HepG2 (cell line): ENCODE measurements around the gene UBR3. TPM values are rescaled to one million over a fixed set of nuclear protein-coding genes. Genes with fewer than 3 reads are reported as not detected.
"Not testable (repeated sequence)": the region's sequence is repeated elsewhere in the genome, so short reads cannot be mapped to it uniquely, and the experiment has no call there.

ENCODE experiments used
- ATAC-seq: fragments of 200-7000 bp; cut with Tn5 transposase; 3 replicates; pipeline ENCODE4 v1.9.1; 2020; ENCODE audit warnings: mild to moderate bottlenecking, moderate library complexity
- BruUV-seq: library from RNA; stranded (reverse); fragments of 400-500 nt; replicated peaks from 2 replicates; lab custom pipeline; 2021; lab: Mats Ljungman, UMichigan
- CTCF ChIA-PET: fragments of 300-600 bp; formaldehyde crosslinking; extraction: SDS; loops from one replicate; lab custom pipeline; 2021; ENCODE audit warnings: low total read pairs, inconsistent platforms, low intra/inter-chr PET ratio; lab: Yijun Ruan, JAX
- POLR2A ChIA-PET: fragments of 350-600 bp; sonication (Branson Sonifier 250); formaldehyde crosslinking; loops from one replicate; lab custom pipeline; 2020; ENCODE audit warnings: antibody characterized with exemption, inconsistent platforms; lab: Yijun Ruan, JAX
- DNase-seq: peaks from one replicate; pipeline ENCODE4 v3.0.0-alpha.2; 2015; ENCODE audit warnings: low spot score
- FAIRE-seq: peaks from 3 replicates; lab custom pipeline; 2011; peaks lifted over from hg19 to GRCh38; lab: Jason Lieb, UNC
- H2AFZ ChIP-seq: one replicate; pipeline ENCODE4 v1.6.1; 2011; ENCODE audit warnings: low read length, inconsistent platforms
- H3K27ac ChIP-seq: fragments of 300-600 bp; 3 replicates; pipeline ENCODE4 v1.8.0; 2011; ENCODE audit warnings: mixed run types, mild to moderate bottlenecking, mixed read lengths, low read length, inconsistent platforms; ENCODE audit not compliant: insufficient read depth; ENCODE audit errors: extremely low read length
- H3K27me3 ChIP-seq, 2 experiments: fragments of 200-600 bp in 1 of 2; 2 replicates in 1 of 2; 3 replicates in 1 of 2; pipeline versions ENCODE4 v1.6.0 to v1.8.0; 2011; ENCODE audit warnings: low read length in 2 of 2, mild to moderate bottlenecking in 2 of 2, moderate library complexity in 2 of 2, inconsistent platforms in 1 of 2; ENCODE audit not compliant: insufficient read depth in 2 of 2, control insufficient read depth in 1 of 2
- H3K36me3 ChIP-seq, 2 experiments: fragments of 200-600 bp in 1 of 2; replicated peaks in 1 of 2; 2 replicates in 1 of 2; 3 replicates in 1 of 2; pipeline versions ENCODE4 v1.5.1 to v1.8.0; 2011; ENCODE audit warnings: low read length in 2 of 2, inconsistent platforms in 1 of 2; ENCODE audit not compliant: insufficient read depth in 2 of 2, control insufficient read depth in 1 of 2
- H3K4me1 ChIP-seq: 2 replicates; pipeline ENCODE4 v1.5.1; 2012; ENCODE audit warnings: low read length, inconsistent platforms; ENCODE audit not compliant: insufficient read depth
- H3K4me2 ChIP-seq: 2 replicates; pipeline ENCODE4 v1.6.0; 2011; ENCODE audit warnings: low read depth, low read length, inconsistent platforms
- H3K4me3 ChIP-seq, 3 experiments: fragments of 200-600 bp in 1 of 3; sonication (generic), shearing (Covaris generic) in 1 of 3; replicated peaks in 1 of 3; 2 replicates each; pipeline ENCODE4 v1.5.1; 2011 to 2016; ENCODE audit warnings: low read length in 3 of 3, inconsistent platforms in 2 of 3, low read depth in 2 of 3, mild to moderate bottlenecking in 2 of 3, control low read depth in 1 of 3, mixed read lengths in 1 of 3; ENCODE audit not compliant: insufficient read depth in 1 of 3
- H3K79me2 ChIP-seq: one replicate; pipeline ENCODE4 v1.6.1; 2011; ENCODE audit warnings: low read length, inconsistent platforms; ENCODE audit not compliant: insufficient read depth
- H3K9ac ChIP-seq: 2 replicates; pipeline ENCODE4 v1.6.0; 2011; ENCODE audit warnings: mild to moderate bottlenecking, low read depth, low read length, inconsistent platforms; ENCODE audit not compliant: insufficient read depth
- H3K9me3 ChIP-seq: 2 replicates; pipeline ENCODE4 v1.5.1; 2012; ENCODE audit warnings: mild to moderate bottlenecking, low read length
- H4K20me1 ChIP-seq: 2 replicates; pipeline ENCODE4 v1.6.0; 2011; ENCODE audit warnings: inconsistent platforms, mild to moderate bottlenecking, low read length, moderate library complexity; ENCODE audit not compliant: insufficient read depth
- MTF1 ChIP-seq: sonication (generic); formaldehyde crosslinking; IDR thresholded peaks from 2 replicates; pipeline ENCODE4 v1.5.0; 2020; ENCODE audit warnings: missing genetic modification reagents
- PREB ChIP-seq: sonication (generic); formaldehyde crosslinking; IDR thresholded peaks from 2 replicates; pipeline ENCODE4 v1.4.0; 2020; ENCODE audit warnings: missing genetic modification reagents
- whole genome bisulfite sequencing: methylation state at CpG from one replicate; pipeline ENCODE4 v1.1.6; 2017; ENCODE audit warnings: low lambda C conversion rate; 5-methylcytosine and 5-hydroxymethylcytosine counted together
- in situ Hi-C: cut with HindIII; loops from 2 replicates; pipeline ENCODE4 v1.10.0; 2017; ENCODE audit warnings: low pct_unique_long_range_greater_than_20kb; ENCODE audit not compliant: extremely low pct_ligation_motif_present
- intact Hi-C: fragments of 100-400 bp; cut with micrococcal nuclease; formaldehyde crosslinking; loops from one replicate; pipeline ENCODE4 v1.10.0; 2022; ENCODE audit not compliant: unreplicated experiment
- polyA plus RNA-seq, 8 experiments: library from polyadenylated mRNA; depleted of rRNA in 3 of 8; stranded (reverse) in 7 of 8; unstranded in 1 of 8; fragments of >200 nt; fragmentation: Illumina TruSeq in 4 of 8; extraction: Trizol in 4 of 8; gene quantifications; 2 replicates each; pipeline versions ENCODE4 v1.2.1 to v1.2.3, GENCODE V29; 2011 to 2016; ENCODE audit warnings: low read depth in 4 of 8, missing spikeins in 1 of 8, mixed read lengths in 1 of 8; ENCODE audit not compliant: insufficient read depth in 1 of 8
- total RNA-seq, 5 experiments: library from RNA; depleted of rRNA; stranded (reverse); fragments of >200 nt; fragmentation: Illumina TruSeq; extraction: Trizol; gene quantifications; 2 replicates each; pipeline ENCODE4 v1.2.3, GENCODE V29; 2016; ENCODE audit warnings: low read depth in 1 of 5

Gene UBR3
- total and polyA plus RNA-seq, 2 of the 13 experiments (the other 11 are each of a cell fraction or from before 2014, with no cell fraction given): 15.1 to 28.0 TPM

GRCh38 chr2:169841625-169842024 is 14.4 kb downstream of the UBR3 start:
- H4K20me1 ChIP-seq, BruUV-seq, H3K27ac ChIP-seq, H3K4me3 ChIP-seq, CTCF ChIA-PET, FAIRE-seq, in situ Hi-C loops, intact Hi-C loops, H3K4me2 ChIP-seq, H3K27me3 ChIP-seq, ATAC-seq, H3K9ac ChIP-seq, H2AFZ ChIP-seq, H3K9me3 ChIP-seq, DNase-seq: not testable (repeated sequence)
- POLR2A ChIA-PET: interaction anchor here (1.7 kb wide), 1 partner anchor 14 kb away, joined by 4 read pairs; the partner anchor contains the start of gene UBR3
- WGBS: 98% methylated on average over 19 of the region's 24 CpGs
- Histone ChIP-seq H3K79me2 (peaks cover 55% of the 10 kb centered on the region), H3K36me3 (peaks cover 8 to 14% of the 10 kb centered on the region in 2 experiments; a peak in 4 of 5 replicates), H3K4me1 (peaks cover 12% of the 10 kb centered on the region)

GRCh38 chr2:169845016-169845415 is 17.8 kb downstream of the UBR3 start:
- ATAC-seq (no peak), FAIRE-seq (no peak), DNase-seq (no peak)
- ChIA-PET CTCF (no interaction called here), POLR2A (no interaction called here)
- Histone ChIP-seq H4K20me1 (peaks cover 2% of the 10 kb centered on the region; the same call in 1 of the 2 replicates), H3K9ac (no peak overlapping the region), H3K36me3 (peaks cover 4 to 9% of the 10 kb centered on the region in 2 experiments; a peak in 4 of 5 replicates), H3K4me2 (no peak overlapping the region), H3K27me3 (no peaks in the 10 kb centered on the region), H3K79me2 (peaks cover 55% of the 10 kb centered on the region), H3K27ac (no peak overlapping the region), H3K9me3 (no peaks in the 10 kb centered on the region), H3K4me3 (no peak overlapping the region), H3K4me1 (peaks cover 21% of the 10 kb centered on the region), H2AFZ (no peak overlapping the region)
- TF ChIP-seq MTF1 (no peak), PREB (CRISPR knock-in tag) (no peak)
- no TSS peak for BruUV-seq
- 100% methylated on average over 2 of the region's 2 CpGs for WGBS
- intact Hi-C loops (no loop called here), in situ Hi-C loops (no loop called here)
